ENCODE measurements around the gene CHST6.
"Not testable (repeated sequence)": the region's sequence is repeated elsewhere in the genome, so short reads cannot be mapped to it uniquely, and the experiment has no call there.

The CHST6 gene

DNA sequence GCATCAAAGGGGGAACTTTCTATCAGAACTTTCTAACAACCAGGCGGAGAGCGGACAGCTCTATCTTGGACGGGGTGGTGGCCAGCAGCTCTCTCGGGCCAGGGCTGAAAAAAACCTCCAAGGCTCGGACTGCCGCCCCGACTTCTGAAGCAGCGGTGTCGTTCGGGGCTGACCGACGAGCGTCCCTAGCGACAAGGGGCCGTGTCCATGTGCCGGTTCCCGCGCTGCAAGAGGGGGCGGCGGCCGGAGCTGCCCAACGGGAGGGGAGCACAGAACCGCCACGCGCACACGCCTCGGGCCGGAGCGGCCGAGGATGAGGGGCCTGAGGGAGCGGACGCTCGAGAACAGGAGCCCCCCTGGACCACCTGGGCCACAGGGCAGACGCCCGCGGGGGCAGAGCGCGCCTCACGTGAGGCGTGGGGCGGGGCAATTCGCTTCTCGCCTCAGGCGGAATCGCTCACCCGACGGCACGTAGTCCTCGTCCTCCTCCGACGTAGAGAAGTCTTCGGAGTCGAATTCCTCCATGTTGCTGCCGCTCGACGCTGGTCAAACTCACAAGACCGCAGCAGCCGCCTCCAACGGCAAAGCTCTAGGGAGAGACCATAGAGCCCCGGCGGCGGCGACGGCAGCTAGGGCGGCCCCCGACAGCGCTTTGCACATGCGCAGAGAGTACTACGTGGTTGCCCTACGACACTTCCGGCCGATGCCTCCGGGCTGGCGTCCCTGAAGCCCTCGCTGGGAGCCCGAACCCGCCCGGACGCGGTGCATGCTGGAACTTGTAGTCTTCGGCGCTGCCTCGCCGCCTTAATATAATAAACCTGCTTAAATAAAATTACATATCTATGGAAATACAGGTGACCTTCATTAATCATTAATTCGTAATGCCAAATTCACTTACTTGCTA lies 62.2 kb downstream of the CHST6 start, which contains the start of gene CFDP1:
Gene CFDP1 (minus strand): TSS at position 676 of the 904 bp plus-strand sequence. CDS start 151 bp downstream, at position 525.
- DNase-seq, result peak; percentile 81

- DNase-seq, result no peak
These were observed 65.4 kb downstream of the CHST6 start for GRCh38 chr16:75429621-75430403.

DNA sequence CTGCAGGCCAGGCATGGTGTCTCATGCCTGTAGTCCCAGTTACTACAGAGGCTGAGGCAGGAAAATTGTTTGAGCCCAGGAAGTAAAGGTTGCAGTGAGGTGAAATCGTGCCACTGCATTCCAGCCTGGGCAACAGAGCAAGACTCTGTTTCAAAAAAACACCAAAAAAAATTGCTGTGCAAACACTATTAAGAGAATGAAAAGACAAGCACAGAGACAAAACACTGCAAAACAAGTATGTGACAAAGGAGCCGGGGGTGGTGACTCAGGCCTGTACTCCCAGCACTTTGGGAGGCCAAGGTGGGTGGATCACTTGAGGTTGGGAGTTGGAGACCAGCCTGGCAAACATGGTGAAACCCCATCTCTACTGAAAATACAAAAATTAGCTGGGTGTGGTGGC lies 68.7 kb downstream of the CHST6 start:
- DNase-seq, result not testable (repeated sequence)

DNA sequence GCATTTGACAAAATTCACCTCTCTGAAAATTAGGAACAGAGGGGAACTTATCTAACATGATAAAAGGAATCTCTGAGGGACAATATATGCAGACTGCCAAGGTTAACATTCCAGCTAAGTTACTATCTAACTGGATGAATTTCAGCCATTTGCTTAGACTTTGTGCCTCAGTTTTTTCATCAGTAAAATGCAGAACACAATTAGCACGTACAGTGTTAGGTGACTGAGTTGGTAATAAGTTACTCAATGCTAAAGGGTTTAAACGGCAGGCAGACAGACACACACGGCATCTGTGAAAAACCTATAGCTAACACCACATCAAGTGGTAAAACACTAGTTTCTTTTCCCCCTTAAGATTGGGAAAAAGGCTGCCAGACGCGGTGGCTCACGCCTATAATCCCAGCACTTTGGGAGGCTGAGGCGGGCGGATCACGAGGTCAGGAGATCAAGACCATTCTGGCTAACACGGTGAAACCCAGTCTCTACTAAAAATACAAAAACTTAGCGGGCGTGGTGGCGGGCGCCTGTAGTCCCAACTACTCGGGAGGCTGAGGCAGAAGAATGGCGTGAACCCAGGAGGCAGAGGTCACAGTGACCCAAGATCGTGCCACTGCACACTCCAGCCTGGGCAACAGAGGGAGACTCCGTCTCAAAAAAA lies 71.0 kb downstream of the CHST6 start:
- DNase-seq, result not testable (repeated sequence)

GRCh38 chr16:75423723-75424104 lies 71.5 kb downstream of the CHST6 start:
- no peak for DNase-seq
